Gastroesophageal sphincter (tissue), 3 donors: ENCODE measurements around the gene TMC7.
"Not testable (repeated sequence)": the region's sequence is repeated elsewhere in the genome, so short reads cannot be mapped to it uniquely, and the experiment has no call there.

Experiments used
- CTCF ChIP-seq, 4 experiments: fragments of 200-600 bp in 2 of 4; fragments of 450-650 bp in 2 of 4; sonication (generic) in 1 of 4; IDR thresholded peaks; one replicate each; pipeline ENCODE4 v1.5.1; 2017 to 2019; ENCODE audit warnings: antibody characterized with exemption in 4 of 4, mild to moderate bottlenecking in 2 of 4, moderate library complexity in 2 of 4
- EP300 ChIP-seq: sonication (generic); formaldehyde crosslinking; IDR thresholded peaks from one replicate; pipeline ENCODE4 v1.6.1; 2017; ENCODE audit warnings: antibody characterized with exemption, mild to moderate bottlenecking
- POLR2A ChIP-seq, 2 donors: fragments of 450-650 bp; IDR thresholded peaks; one replicate each; pipeline ENCODE4 v1.6.1; 2017; ENCODE audit warnings: antibody characterized with exemption in 2 of 2, mild to moderate bottlenecking in 2 of 2, moderate library complexity in 1 of 2
- POLR2AphosphoS5 ChIP-seq: sonication (generic); formaldehyde crosslinking; IDR thresholded peaks from one replicate; pipeline ENCODE4 v1.6.1; 2017; ENCODE audit warnings: antibody characterized with exemption

DNA sequence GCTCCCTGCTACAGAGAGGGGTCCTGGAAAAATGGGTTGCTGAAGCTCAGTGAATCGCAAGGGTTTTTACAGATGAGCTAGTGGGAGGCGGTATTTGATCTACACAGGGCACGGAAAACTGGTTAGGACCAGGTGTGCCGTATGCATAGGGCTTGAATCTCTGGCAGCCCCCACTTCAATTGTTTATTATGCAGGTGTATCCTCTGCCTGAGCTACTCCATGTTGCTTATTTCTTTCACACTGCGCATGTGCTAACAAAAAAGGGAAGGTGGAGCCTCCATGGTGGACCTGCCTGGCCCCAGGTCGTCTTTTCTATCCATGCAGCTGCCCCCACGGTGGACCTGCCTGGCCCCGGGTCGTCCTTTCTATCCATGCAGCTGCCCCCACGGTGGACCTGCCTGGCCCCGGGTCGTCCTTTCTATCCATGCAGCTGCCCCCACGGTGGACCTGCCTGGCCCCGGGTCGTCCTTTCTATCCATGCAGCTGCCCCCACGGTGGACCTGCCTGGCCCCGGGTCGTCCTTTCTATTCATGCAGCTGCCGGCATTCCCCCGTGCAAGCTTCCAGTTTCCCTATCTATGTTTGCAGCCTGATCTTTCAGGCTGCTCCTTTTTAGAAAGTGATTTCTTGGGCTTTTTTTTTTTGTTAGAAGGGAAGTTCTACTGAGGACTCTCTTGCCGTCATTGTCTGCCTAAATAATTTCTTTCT is 27.7 kb upstream of the TMC7 start:
- TF ChIP-seq POLR2AphosphoS5; CTCF (IDR thresholded peaks at IDR 0.05); POLR2A (IDR thresholded peaks at IDR 0.05); EP300: not testable (repeated sequence)
